HG03432 (cell line): Measurements from ENCODE around the gene FTCD.
"Not testable (repeated sequence)": the region's sequence is repeated elsewhere in the genome, so short reads cannot be mapped to it uniquely, and the experiment has no call there.

Source experiments
- ATAC-seq: cut with Tn5 transposase; IDR thresholded peaks from one replicate; pipeline ENCODE4 v1.9.1; 2021; ENCODE audit warnings: mild to moderate bottlenecking, moderate library complexity; ENCODE audit not compliant: unreplicated experiment

The FTCD gene

GRCh38 chr21:46154155-46154954, 1.0 kb downstream of the FTCD start:
- ATAC-seq: no peak

- ATAC-seq: no peak
Measured at GRCh38 chr21:46153247-46154154, 1.9 kb downstream of the FTCD start.

- no peak for ATAC-seq
Measured at GRCh38 chr21:46152927-46153246, 2.5 kb downstream of the FTCD start.

GRCh38 chr21:46151989-46152926, 3.1 kb downstream of the FTCD start:
- ATAC-seq: no peak

GRCh38 chr21:46151261-46151988, 4.0 kb downstream of the FTCD start:
- no peak for ATAC-seq

- ATAC-seq: no peak
Measured at GRCh38 chr21:46150491-46151121, 4.8 kb downstream of the FTCD start.

- ATAC-seq: no peak
Measured at GRCh38 chr21:46150073-46150472, 5.3 kb downstream of the FTCD start.

- ATAC-seq: no peak
Measured at GRCh38 chr21:46149205-46149901, 6.0 kb downstream of the FTCD start.

- no peak for ATAC-seq
Measured at GRCh38 chr21:46148106-46148505, 7.3 kb downstream of the FTCD start.

- ATAC-seq: not testable (repeated sequence)
Measured at GRCh38 chr21:46147429-46147828, 8.0 kb downstream of the FTCD start.

GRCh38 chr21:46146856-46147255, 8.5 kb downstream of the FTCD start:
- ATAC-seq: no peak

GRCh38 chr21:46145840-46146691, 9.3 kb downstream of the FTCD start:
- ATAC-seq: no peak

GRCh38 chr21:46145159-46145839, 10.1 kb downstream of the FTCD start:
- ATAC-seq: no peak

GRCh38 chr21:46144464-46145070, 10.8 kb downstream of the FTCD start:
- ATAC-seq: no peak

- ATAC-seq: no peak
Measured at GRCh38 chr21:46142582-46143473, 12.6 kb downstream of the FTCD start.
